GM12878 (cell line): ENCODE measurements around the gene TRAFD1. TPM values are rescaled to one million over a fixed set of nuclear protein-coding genes. Genes with fewer than 3 reads are reported as not detected.

Experiments
- ATAC-seq: fragments of 200-7000 bp; cut with Tn5 transposase; 3 replicates; pipeline ENCODE4 v1.9.1; 2020; ENCODE audit warnings: mild to moderate bottlenecking, moderate library complexity
- BruUV-seq: library from RNA; stranded (reverse); fragments of 400-500 nt; replicated peaks from 2 replicates; lab custom pipeline; 2021; lab: Mats Ljungman, UMichigan
- CTCF ChIA-PET: fragments of 300-600 bp; sonication (Branson Sonifier 250); formaldehyde crosslinking; extraction: SDS; loops from one replicate; lab custom pipeline; 2021; ENCODE audit warnings: inconsistent platforms; lab: Yijun Ruan, JAX
- POLR2A ChIA-PET: fragments of 350-600 bp; formaldehyde crosslinking; extraction: SDS; loops from one replicate; lab custom pipeline; 2021; ENCODE audit warnings: inconsistent platforms; lab: Charles Lee
- RAD21 ChIA-PET: fragments of 300-600 bp; sonication (Branson Sonifier 250); formaldehyde crosslinking; loops from one replicate; lab custom pipeline; 2023; ENCODE audit warnings: antibody characterized with exemption; ENCODE audit not compliant: unreplicated experiment; lab: Charles Lee
- SMC1A ChIA-PET: fragments of 300-600 bp; sonication (Branson Sonifier 250); formaldehyde crosslinking; loops from one replicate; lab custom pipeline; 2023; ENCODE audit not compliant: unreplicated experiment, uncharacterized antibody; lab: Charles Lee
- DNase-seq: peaks from one replicate; pipeline ENCODE4 v3.0.0-alpha.2; 2011; ENCODE audit warnings: low read depth, low spot score
- FAIRE-seq: peaks from 3 replicates; lab custom pipeline; 2011; peaks lifted over from hg19 to GRCh38; lab: Jason Lieb, UNC
- H2AFZ ChIP-seq: 2 replicates; pipeline ENCODE4 v1.6.0; 2011; ENCODE audit warnings: low read depth, low read length, control low read depth; ENCODE audit not compliant: control insufficient read depth
- H3K27ac ChIP-seq: 2 replicates; pipeline ENCODE4 v1.5.1; 2011; ENCODE audit warnings: control low read depth; ENCODE audit not compliant: control insufficient read depth, insufficient read depth
- H3K27me3 ChIP-seq, 2 experiments: replicated peaks in 1 of 2; 2 replicates each; pipeline versions ENCODE4 v1.6.0 to v1.6.1; 2011; ENCODE audit warnings: low read length in 1 of 2; ENCODE audit not compliant: control insufficient read depth in 2 of 2, insufficient read depth in 2 of 2
- H3K36me3 ChIP-seq, 2 experiments: 2 replicates each; pipeline ENCODE4 v1.5.1; 2011; ENCODE audit warnings: low read length in 1 of 2; ENCODE audit not compliant: control insufficient read depth in 2 of 2, insufficient read depth in 2 of 2
- H3K4me1 ChIP-seq: 2 replicates; pipeline ENCODE4 v1.6.1; 2011; ENCODE audit warnings: mild to moderate bottlenecking, low read length, moderate library complexity, mixed read lengths; ENCODE audit not compliant: control insufficient read depth, insufficient read depth
- H3K4me2 ChIP-seq: 2 replicates; pipeline ENCODE4 v1.6.0; 2011; ENCODE audit warnings: control low read depth; ENCODE audit not compliant: control insufficient read depth, insufficient read depth
- H3K4me3 ChIP-seq: fragments of 200-600 bp; sonication (generic); 2 replicates; pipeline ENCODE4 v1.5.1; 2016
- H3K79me2 ChIP-seq: 2 replicates; pipeline ENCODE4 v1.6.0; 2011; ENCODE audit warnings: low read length; ENCODE audit not compliant: control insufficient read depth, insufficient read depth
- H3K9ac ChIP-seq: 2 replicates; pipeline ENCODE4 v1.8.0; 2011; ENCODE audit warnings: low read length, control low read depth, mixed read lengths; ENCODE audit not compliant: control insufficient read depth, insufficient read depth
- H3K9me3 ChIP-seq: replicated peaks from 3 replicates; pipeline ENCODE4 v1.5.1; 2011; ENCODE audit warnings: mild to moderate bottlenecking, low read length; ENCODE audit not compliant: control insufficient read depth, insufficient read depth
- H4K20me1 ChIP-seq: 2 replicates; pipeline ENCODE4 v1.6.0; 2011; ENCODE audit not compliant: control insufficient read depth, insufficient read depth
- BMI1 ChIP-seq: fragments of 450-650 bp; IDR thresholded peaks from 2 replicates; pipeline ENCODE4 v1.6.1; 2016; ENCODE audit warnings: mild to moderate bottlenecking, moderate library complexity, borderline replicate concordance
- CBX5 ChIP-seq: sonication (generic); IDR thresholded peaks from 2 replicates; pipeline ENCODE4 v1.6.1; 2016; ENCODE audit warnings: low read depth, moderate library complexity, mild to moderate bottlenecking, inconsistent platforms
- CHD4 ChIP-seq: fragments of 200-600 bp; sonication (generic); IDR thresholded peaks from 2 replicates; pipeline ENCODE4 v1.6.1; 2016; ENCODE audit warnings: mild to moderate bottlenecking
- NR2F1 ChIP-seq: fragments of 450-650 bp; conservative IDR thresholded peaks from 2 replicates; pipeline ENCODE4 v1.6.1; 2017; ENCODE audit warnings: mild to moderate bottlenecking
- NRF1 ChIP-seq: conservative IDR thresholded peaks from 2 replicates; pipeline ENCODE4 v1.6.1; 2011; ENCODE audit warnings: mild to moderate bottlenecking, low read depth, low read length, improper control_type of control experiment
- POU2F2 ChIP-seq: IDR thresholded peaks from 3 replicates; pipeline ENCODE4 v1.6.1; 2011; ENCODE audit warnings: low read depth, mild to moderate bottlenecking, low read length, borderline replicate concordance
- RAD51 ChIP-seq: fragments of 450-650 bp; IDR thresholded peaks from 2 replicates; pipeline ENCODE4 v1.6.1; 2016; ENCODE audit warnings: moderate library complexity, mild to moderate bottlenecking, inconsistent platforms
- SUPT20H ChIP-seq: IDR thresholded peaks from 2 replicates; pipeline ENCODE4 v1.6.1; 2011; ENCODE audit warnings: low read depth, mild to moderate bottlenecking, low read length, moderate library complexity, borderline replicate concordance; ENCODE audit not compliant: control insufficient read depth
- ZNF384 ChIP-seq: IDR thresholded peaks from 2 replicates; pipeline ENCODE4 v1.6.1; 2012; ENCODE audit warnings: low read depth, mild to moderate bottlenecking, low read length, improper control_type of control experiment, borderline replicate concordance
- ZSCAN29 ChIP-seq: fragments of 450-650 bp; IDR thresholded peaks from 2 replicates; pipeline ENCODE4 v1.6.1; 2017; ENCODE audit warnings: mild to moderate bottlenecking, moderate library complexity
- WGBS: methylation state at CpG from one replicate; pipeline ENCODE4 v1.1.6; 2016; ENCODE audit warnings: low lambda C conversion rate; ENCODE audit not compliant: insufficient replicate concordance, insufficient coverage; ENCODE audit errors: missing lambda C conversion rate; 5-methylcytosine and 5-hydroxymethylcytosine counted together
- in situ Hi-C: fragments of 300-500 bp; cut with MboI; formaldehyde crosslinking; loops from 9 replicates; pipeline ENCODE4 v1.14.3; 2018; ENCODE audit warnings: mixed read lengths
- intact Hi-C: fragments of 100-400 bp; cut with micrococcal nuclease; formaldehyde crosslinking; loops from one replicate; pipeline ENCODE4 v1.14.2; 2022; ENCODE audit not compliant: unreplicated experiment
- polyA plus RNA-seq, 11 experiments: library from polyadenylated mRNA; depleted of rRNA in 4 of 11; unstranded in 6 of 11; stranded (reverse) in 5 of 11; fragments of >200 nt; fragmentation: Nextera tagmentation in 4 of 11; fragmentation: Illumina TruSeq in 1 of 11; extraction: Ambion mirVana in 4 of 11; extraction: Trizol in 1 of 11; gene quantifications; 1 replicate in 1 of 11; 2 replicates in 10 of 11; pipeline versions ENCODE4 v1.2.1 to v1.2.3, GENCODE V29; 2011 to 2016; ENCODE audit warnings: inconsistent platforms in 2 of 11, missing spikeins in 2 of 11, low read depth in 1 of 11
- total RNA-seq, 4 experiments: library from RNA; depleted of rRNA in 3 of 4; stranded (reverse); fragments of >200 nt in 3 of 4; fragmentation: Illumina TruSeq in 1 of 4; extraction: Trizol in 1 of 4; gene quantifications; 2 replicates each; pipeline versions ENCODE4 v1.2.1 to v1.2.3, GENCODE V29; 2013 to 2021
- TF ChIP-seq, protein P1 (sequence below): fragments of 450-650 bp; IDR thresholded peaks from 2 replicates; pipeline ENCODE4 v1.6.1; 2014; ENCODE audit warnings: mild to moderate bottlenecking
- TF ChIP-seq, protein P2 (sequence below): IDR thresholded peaks from 2 replicates; pipeline ENCODE4 v1.6.1; 2011; ENCODE audit warnings: low read depth, low read length, improper control_type of control experiment, borderline replicate concordance

Gene TRAFD1
- total and polyA plus RNA-seq, 10 of the 15 experiments (the other 5 are each of a cell fraction or from before 2014, with no cell fraction given), result 37.2 to 55.5 (median 46.2) TPM

DNA sequence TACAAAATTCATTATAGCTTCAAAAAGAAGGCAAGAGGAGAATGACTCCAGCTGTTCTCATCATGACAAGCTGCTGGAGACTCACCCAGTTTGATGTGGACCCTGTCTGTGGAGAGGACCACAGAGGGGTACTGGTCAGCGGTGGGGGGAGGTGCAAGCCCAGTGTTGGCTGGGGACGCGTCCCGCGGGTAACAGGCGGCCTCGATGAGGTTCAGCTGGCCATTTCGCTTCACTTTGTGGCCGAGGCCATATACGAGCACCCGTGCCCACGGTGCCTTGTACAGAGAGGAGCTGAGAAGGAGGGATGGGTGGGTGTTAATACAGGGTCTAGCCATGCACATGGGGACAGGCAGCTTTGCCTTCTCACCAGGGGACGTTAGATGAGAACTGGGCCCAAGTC lies 67.1 kb downstream of the TRAFD1 start:
- Histone ChIP-seq H3K27me3 (no peaks in the 10 kb centered on the region), H3K9ac (no peak overlapping the region), H3K4me1 (no peaks in the 10 kb centered on the region), H3K36me3 (peaks cover 14 to 39% of the 10 kb centered on the region in 2 experiments), H2AFZ (no peak overlapping the region), H3K79me2 (no peaks in the 10 kb centered on the region), H3K4me2 (no peak overlapping the region), H3K4me3 (no peak overlapping the region), H3K9me3 (no peaks in the 10 kb centered on the region), H3K27ac (no peak overlapping the region), H4K20me1 (no peaks in the 10 kb centered on the region)
- CTCF ChIA-PET, result interaction anchor here (1.0 to 1.8 kb wide), 2 partner anchors 10 to 219 kb away, joined by 3 to 7 read pairs; no protein-coding TSS in a partner anchor
- FAIRE-seq (no peak), ATAC-seq (no peak), DNase-seq (no peak)
- RAD21 ChIA-PET, result interaction anchor here (2.3 kb wide), 1 partner anchor 194 kb away, joined by 5 read pairs; no protein-coding TSS in a partner anchor
- SMC1A ChIA-PET, result interaction anchor here (0.6 kb wide), 1 partner anchor 131 kb away, joined by 3 read pairs; no protein-coding TSS in a partner anchor
- intact Hi-C loops (no loop called here), in situ Hi-C loops (no loop called here)
- POLR2A ChIA-PET, result no interaction called here
- TF ChIP-seq NRF1 (no peak), CHD4 (no peak), ZSCAN29 (no peak), RAD51 (no peak), BMI1 (no peak), NR2F1 (no peak), CBX5 (no peak), SUPT20H (no peak), ZNF384 (no peak), POU2F2 (no peak)
- TF ChIP-seq, protein P1, sequence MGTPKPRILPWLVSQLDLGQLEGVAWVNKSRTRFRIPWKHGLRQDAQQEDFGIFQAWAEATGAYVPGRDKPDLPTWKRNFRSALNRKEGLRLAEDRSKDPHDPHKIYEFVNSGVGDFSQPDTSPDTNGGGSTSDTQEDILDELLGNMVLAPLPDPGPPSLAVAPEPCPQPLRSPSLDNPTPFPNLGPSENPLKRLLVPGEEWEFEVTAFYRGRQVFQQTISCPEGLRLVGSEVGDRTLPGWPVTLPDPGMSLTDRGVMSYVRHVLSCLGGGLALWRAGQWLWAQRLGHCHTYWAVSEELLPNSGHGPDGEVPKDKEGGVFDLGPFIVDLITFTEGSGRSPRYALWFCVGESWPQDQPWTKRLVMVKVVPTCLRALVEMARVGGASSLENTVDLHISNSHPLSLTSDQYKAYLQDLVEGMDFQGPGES, result no peak
- TF ChIP-seq, protein P2, sequence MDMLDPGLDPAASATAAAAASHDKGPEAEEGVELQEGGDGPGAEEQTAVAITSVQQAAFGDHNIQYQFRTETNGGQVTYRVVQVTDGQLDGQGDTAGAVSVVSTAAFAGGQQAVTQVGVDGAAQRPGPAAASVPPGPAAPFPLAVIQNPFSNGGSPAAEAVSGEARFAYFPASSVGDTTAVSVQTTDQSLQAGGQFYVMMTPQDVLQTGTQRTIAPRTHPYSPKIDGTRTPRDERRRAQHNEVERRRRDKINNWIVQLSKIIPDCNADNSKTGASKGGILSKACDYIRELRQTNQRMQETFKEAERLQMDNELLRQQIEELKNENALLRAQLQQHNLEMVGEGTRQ, result no peak
- BruUV-seq, result no TSS peak
- 98% methylated on average over 13 of the region's 13 CpGs for WGBS
